GM19372 (cell line): ENCODE results near the gene CDH23.

Source experiments
- ATAC-seq: cut with Tn5 transposase; IDR thresholded peaks from one replicate; pipeline ENCODE4 v1.9.1; 2021; ENCODE audit warnings: mild to moderate bottlenecking, low read depth, moderate library complexity; ENCODE audit not compliant: unreplicated experiment

CDH23 gene

DNA sequence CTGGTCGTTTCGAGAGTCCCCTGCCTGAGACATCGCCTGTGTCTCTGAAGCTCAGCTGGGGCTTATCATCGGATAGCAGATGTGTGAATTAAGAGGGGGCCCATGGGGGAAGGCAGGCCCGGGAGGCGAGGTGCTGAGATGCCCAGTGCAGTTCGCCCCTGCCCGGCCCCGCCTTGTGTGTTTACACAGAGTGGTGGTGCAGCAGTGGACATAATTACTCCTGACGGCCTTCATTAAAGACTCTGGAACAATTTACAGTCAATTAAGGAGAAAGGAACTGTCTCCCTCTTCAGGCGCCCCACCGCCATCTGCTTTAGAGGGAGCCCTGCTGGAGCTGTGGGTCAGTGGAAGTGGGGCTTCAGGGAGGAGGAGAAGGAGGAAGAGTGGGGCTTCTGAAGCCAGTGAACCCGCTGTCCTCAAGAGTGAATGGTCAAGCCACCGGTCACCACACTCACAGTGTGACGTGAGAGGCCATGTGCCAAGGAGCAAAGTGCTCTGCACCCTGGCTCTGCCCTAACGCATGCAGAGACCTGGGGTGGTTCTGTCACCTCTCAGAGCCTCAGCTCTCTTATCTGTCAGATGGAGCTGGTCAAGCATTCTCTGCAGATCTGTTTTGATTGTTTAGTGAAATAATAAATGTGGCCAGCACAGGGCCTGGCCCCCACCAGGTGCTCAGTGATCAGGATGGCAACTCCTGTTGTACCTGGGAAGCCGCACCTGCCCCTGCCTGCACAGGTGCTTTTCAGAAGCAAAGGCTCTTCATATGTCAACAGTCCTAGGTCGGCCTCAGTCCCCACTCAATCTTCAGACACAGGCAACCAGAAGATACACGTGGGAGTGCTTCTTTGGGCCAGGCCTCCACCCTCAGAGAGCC is 65.6 kb downstream of the CDH23 start:
- ATAC-seq = no peak

- no peak for ATAC-seq
Observed at GRCh38 chr10:71463111-71463510, 66.4 kb downstream of the CDH23 start.

DNA sequence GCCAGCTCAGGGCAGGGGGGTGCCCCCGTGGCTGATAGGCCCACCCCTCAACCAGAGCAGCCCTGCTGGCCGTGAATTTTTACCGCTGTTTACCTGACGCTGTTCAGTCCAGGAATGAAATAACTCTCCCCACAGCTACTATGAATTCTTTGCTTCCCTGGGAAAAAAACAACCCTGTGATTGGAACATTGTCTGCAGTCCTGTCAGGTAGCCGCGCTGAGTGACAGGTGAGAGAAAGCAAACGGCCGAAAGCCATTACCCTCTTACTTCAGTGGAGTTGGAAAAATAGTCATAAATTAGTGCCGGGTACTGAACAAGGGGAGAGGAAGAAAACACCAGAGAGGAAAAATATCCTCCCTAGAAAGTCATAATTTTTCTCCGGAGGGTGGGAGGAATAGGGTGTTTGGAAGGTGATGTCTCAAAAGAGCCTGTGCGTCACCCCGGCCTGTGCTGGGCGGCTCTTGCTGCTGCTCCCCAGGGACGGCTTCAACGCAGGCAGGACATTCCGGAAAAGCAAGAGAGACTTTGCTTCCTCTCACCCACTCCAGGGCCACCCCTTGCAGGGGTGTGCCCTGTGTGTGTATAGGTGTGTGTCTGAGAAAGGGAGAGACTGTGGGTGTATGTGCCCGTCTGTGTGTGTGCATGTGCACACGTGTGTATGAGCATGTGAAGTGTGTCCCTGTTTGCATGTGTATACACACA is 69.0 kb downstream of the CDH23 start:
- ATAC-seq = no peak

DNA sequence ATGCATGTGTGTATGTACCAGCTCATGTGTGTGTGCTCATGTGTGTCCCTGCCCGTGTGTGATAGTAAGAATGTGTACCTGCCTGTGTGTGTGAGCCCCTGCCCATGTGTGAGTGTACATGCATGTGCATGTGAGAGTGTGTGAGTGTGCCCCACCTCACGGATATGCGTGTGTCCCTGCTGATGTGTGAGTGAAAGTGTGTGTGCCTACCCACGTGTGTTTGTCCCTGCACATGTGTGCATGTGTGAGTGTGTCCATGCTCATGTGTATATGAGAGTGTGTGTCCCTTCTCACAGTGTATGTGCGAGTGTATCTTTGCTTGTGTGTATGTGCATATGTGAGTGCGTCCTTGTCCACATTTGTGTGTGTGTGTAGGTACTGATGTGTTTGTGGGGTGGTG is 69.6 kb downstream of the CDH23 start:
- ATAC-seq = no peak

DNA sequence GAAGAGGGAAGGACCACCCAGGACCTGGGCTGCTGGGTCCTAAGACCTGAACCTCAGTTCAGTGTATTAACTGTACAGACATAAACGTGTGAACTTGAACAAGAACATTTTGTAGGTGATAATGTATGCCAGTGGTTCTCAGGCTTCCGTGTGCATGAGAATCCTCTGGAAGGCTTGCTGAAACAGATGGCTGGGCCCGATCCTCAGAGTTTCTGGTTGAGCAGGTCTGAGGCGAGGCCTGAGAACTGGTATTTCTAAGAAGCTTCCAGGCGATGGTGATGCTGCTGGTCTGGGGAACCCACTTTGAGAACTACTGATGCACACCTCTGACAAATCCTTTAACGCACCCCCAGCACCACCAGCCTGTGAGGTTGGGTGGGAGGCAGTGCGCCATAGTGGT is 70.4 kb downstream of the CDH23 start:
- ATAC-seq = no peak

DNA sequence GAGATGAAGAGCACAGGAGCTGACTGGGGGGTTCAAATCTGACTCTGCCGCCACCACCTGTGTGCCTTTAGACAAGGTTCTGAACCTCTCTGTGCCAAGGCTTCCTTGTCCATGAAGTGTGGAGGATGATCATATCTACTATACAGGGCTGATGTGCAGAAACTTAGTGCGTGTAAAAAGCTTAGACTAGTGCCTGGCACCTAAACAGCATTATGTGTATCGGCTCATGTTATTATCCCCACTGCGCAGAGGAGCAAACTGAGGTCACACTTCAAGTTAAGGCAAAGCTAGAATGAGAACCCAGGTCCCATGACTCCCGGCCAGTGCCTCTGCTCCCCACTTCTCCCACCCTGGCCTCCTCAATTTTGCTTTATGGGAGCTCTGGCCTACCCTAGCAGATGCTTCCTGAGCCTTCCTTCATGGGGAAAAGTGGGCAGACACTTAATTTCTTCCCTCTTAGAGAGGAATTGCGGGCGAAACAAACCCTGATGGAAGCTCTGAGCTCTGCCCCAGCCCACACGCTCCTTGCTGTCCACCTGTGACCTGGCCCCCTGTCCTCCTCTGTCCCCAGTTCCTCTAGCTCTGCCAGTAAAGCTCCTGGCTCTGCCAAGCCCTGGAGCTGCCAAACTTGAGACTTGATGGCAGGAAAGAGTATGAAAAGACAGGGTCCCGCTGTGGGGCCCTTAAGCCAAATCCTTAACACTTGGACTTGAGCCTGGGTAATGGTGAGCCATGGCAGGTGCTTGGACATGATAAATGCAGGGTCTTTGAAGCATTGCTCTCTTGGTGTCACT is 71.0 kb downstream of the CDH23 start:
- ATAC-seq = no peak

- no peak for ATAC-seq
Observed at GRCh38 chr10:71468363-71469094, 71.8 kb downstream of the CDH23 start.

- ATAC-seq = no peak
Observed at GRCh38 chr10:71471006-71471405, 74.3 kb downstream of the CDH23 start.

DNA sequence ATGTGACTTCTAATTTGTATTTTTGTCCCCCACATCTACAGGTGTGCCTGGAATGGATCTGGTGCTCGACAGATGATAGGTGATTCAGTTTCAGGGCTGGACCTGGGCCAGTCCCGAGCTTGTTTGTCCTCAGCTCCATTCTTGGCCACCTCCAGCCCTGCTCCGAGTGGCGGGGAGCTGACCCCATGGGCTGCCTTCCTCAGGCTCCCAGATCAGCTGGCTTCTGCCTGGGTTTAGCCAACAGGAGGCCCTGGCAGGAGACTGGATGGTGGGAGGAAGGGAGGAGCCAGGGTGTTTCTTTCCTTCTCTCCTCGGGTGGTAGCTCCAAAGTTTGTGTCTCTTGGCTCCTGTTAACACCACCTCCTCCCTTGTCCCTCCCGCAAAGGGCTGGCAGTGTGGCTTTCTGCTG is 75.2 kb downstream of the CDH23 start:
- ATAC-seq = no peak

DNA sequence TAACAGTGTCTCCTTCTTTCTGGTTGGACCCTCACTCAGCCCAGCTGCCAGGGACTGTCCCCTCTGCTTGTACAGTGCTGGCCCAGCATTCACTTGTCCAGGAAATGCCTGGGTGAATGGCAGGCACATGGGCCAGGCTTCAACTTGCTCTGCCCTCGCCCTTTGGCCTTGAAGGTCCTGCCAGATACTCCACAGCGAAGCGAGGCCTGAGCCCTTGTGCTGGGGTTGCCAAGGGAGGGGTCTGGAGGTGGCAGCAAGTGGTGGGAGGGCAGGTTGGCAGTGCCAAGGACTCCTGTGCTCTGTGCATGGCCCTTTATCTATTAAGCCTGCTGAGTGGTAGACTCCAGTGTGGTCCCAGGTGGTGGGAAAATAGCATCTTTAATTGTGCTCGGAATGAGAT is 75.7 kb downstream of the CDH23 start:
- ATAC-seq = no peak

GRCh38 chr10:71472912-71473311 is 76.2 kb downstream of the CDH23 start:
- no peak for ATAC-seq

GRCh38 chr10:71473671-71474599 is 77.2 kb downstream of the CDH23 start:
- no peak for ATAC-seq

GRCh38 chr10:71474702-71475242 is 78.1 kb downstream of the CDH23 start:
- no peak for ATAC-seq

DNA sequence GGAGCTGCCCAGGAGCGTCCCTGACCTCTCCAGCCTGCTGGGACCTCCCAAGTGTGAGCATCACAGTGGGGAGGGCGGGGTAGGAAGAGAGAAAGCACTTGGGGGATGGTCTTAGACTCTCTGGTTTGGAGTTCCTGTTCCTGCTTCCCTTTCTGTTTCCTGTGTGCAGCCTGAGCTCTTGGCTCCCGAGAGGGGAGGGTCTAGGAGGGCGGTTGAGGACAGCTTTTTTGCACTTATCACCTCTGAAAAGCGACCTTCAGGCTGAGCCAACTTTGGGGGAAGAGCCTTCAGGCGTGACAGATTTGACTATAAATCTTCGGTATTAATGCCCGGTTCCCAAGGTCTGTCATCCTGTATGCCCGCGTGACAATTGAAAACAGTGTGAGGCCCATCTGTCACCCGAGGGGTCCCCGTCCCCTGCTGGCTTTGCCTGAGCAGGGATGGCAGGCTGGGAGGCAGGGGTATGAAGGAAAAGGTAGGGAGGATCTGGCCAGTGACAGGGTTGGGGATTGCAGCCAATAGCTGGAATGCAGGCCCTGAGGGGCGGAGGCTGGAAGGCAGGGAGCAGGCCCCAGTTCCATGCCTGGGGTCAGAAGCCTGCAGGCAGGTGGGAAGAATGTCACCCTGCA is 78.6 kb downstream of the CDH23 start:
- no peak for ATAC-seq

DNA sequence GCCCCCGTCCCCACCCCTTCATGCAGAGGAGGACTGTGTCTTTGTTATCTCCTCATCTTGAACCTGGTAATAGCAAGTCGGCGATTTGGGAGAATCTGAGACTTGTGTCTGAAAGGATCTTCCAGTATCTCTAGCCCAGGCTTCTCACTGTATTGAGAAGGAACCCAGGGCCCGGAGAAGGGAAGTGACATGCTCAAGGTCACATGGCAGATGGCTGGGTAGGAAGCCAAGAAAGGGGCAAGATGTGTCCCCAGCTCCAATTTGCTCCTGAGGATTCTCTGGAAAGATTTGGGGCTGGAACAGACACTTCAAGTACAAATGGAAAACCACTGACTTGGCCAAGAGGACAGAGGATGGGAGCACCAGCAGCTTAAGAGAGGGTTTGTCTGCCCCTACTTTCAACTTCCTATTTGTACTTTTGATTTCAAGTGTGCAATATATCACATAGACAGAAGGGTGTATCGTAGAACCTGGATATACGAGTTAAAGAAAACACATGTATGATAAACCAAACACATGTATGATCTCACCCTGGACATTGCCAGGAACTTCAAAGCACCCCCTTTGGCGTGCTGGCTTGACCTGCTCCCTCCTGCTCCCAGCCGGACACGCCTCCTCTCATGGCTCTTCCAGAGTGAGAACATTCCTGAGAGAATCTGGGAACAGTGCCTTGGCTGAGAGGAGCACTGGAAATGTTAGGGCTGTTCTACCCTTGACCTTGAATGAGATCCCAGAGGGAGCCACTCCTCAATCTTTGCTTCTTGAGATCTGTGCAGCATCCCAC is 79.7 kb downstream of the CDH23 start:
- ATAC-seq = no peak

DNA sequence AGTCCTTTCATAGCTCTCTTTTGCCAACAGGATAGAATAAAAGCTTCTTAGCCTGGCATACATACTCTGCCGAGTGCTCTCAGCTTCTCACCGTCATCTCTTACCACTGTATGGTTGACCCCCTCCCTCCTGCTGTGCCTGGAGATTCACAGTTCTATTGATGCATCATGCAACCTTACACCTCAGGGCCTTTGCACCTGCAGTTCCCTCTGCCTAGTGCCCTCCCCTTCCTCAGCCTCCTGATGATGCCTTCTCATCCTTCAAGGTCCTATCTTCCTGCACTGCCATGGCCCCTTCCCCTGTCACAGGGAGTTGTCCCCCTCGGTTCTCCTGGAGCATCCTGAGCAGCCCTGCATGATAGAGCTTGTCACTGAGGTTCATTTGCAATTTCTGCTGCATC is 81.5 kb downstream of the CDH23 start:
- ATAC-seq = no peak

DNA sequence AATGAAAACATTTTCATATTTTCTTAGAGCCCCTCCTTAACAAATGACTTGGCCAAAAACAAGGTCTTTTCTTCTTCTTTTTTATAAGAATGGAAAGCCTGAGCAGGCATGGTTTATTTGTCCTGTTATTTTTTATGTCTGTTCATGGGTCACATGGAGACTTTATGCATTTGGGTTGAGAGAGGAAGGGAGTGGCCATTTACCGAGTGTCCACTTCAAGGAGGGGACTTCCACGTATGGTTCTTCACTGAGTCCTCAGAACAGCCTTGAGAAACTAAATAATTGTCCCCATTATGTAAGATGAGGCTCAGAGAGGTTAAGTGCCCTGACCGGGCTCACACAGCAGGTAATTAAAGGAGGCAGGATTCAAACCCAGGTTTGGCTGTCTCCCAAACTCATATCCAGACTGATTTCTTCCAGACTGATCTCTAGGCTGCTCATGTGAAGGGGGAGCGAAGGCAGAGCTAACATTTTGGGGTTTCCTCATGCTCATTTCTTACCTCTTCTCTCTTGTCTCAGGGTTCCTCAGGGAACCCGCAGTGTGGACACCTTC is 82.2 kb downstream of the CDH23 start:
- no peak for ATAC-seq

GRCh38 chr10:71479831-71480230 is 83.1 kb downstream of the CDH23 start:
- no peak for ATAC-seq
